Measurements from ENCODE around the gene PARP12. TPM values are rescaled to one million over a fixed set of nuclear protein-coding genes. Genes with fewer than 3 reads are reported as not detected.

The PARP12 gene
- polyA plus RNA-seq, 3 donors: 12.5 to 24.7 (median 13.4) TPM

GRCh38 chr7:139982927-139983920 is 79.5 kb downstream of the PARP12 start:
- DNase-seq (ENCODE audit: extremely low read depth in 1 of 11, low read depth in 9 of 11, low spot score in 4 of 11): no peak

GRCh38 chr7:139981511-139981895 is 81.2 kb downstream of the PARP12 start:
- no peak for DNase-seq (ENCODE audit: extremely low read depth in 1 of 11, low read depth in 9 of 11, low spot score in 4 of 11)

- DNase-seq (ENCODE audit: extremely low read depth in 1 of 11, low read depth in 9 of 11, low spot score in 4 of 11): no peak
Measured at GRCh38 chr7:139976838-139977656, 85.7 kb downstream of the PARP12 start.

- DNase-seq (ENCODE audit: extremely low read depth in 1 of 11, low read depth in 9 of 11, low spot score in 4 of 11): no peak
Measured at GRCh38 chr7:139976055-139976837, 86.5 kb downstream of the PARP12 start.

- no peak for DNase-seq (ENCODE audit: extremely low read depth in 1 of 11, low read depth in 9 of 11, low spot score in 4 of 11)
Measured at GRCh38 chr7:139974179-139974811, 88.5 kb downstream of the PARP12 start.

Other genes starting within 250 kb of the PARP12 start
- gene TBXAS1, start 233.7 kb downstream of the PARP12 start, polyA plus RNA-seq (ENCODE audit: insufficient read length in 3 of 3): 10 to 100 TPM; 24.4 to 34.5 (median 30.7) TPM
- 10 to 100 TPM; 10.8 to 15.3 (median 12.6) TPM for gene KDM7A, start 114.0 kb upstream of the PARP12 start, polyA plus RNA-seq (ENCODE audit: insufficient read length in 3 of 3)

Data from renal cortex interstitium (tissue), 11 donors.